GM21786 (cell line): Measurements from ENCODE around the gene NDUFS1.
A peak's percentile ranks its signal among the peaks of the same experiment; 100 is the strongest.
"Not testable (repeated sequence)": the region's sequence is repeated elsewhere in the genome, so short reads cannot be mapped to it uniquely, and the experiment has no call there.

Experiments
- ATAC-seq: cut with Tn5 transposase; IDR thresholded peaks from one replicate; pipeline ENCODE4 v1.9.1; 2021; ENCODE audit not compliant: unreplicated experiment

The NDUFS1 gene

GRCh38 chr2:206159346-206160124 lies at the start of gene NDUFS1, which contains the start of gene EEF1B2:
NDUFS1 (minus strand) TSS chr2:206159444; CDS start chr2:206153678, 5,766 bp downstream.
EEF1B2 (plus strand) TSS chr2:206159895; CDS start chr2:206159980, 85 bp downstream.
- peak; percentile 87 for ATAC-seq

- no peak for ATAC-seq
Measured at GRCh38 chr2:206208900-206209299, 49.7 kb upstream of the NDUFS1 start.

- not testable (repeated sequence) for ATAC-seq
Measured at GRCh38 chr2:206207316-206207715, 48.1 kb upstream of the NDUFS1 start.

GRCh38 chr2:206204710-206205109 lies 45.5 kb upstream of the NDUFS1 start:
- ATAC-seq: no peak

- ATAC-seq: no peak
Measured at GRCh38 chr2:206203331-206203730, 44.1 kb upstream of the NDUFS1 start.

- no peak for ATAC-seq
Measured at GRCh38 chr2:206202446-206202845, 43.2 kb upstream of the NDUFS1 start.

GRCh38 chr2:206201075-206201848 lies 42.0 kb upstream of the NDUFS1 start:
- no peak for ATAC-seq

- no peak for ATAC-seq
Measured at GRCh38 chr2:206198677-206199076, 39.4 kb upstream of the NDUFS1 start.

GRCh38 chr2:206193671-206194357 lies 34.6 kb upstream of the NDUFS1 start:
- no peak for ATAC-seq

GRCh38 chr2:206192157-206192556 lies 32.9 kb upstream of the NDUFS1 start:
- ATAC-seq: no peak

- no peak for ATAC-seq
Measured at GRCh38 chr2:206190689-206191088, 31.4 kb upstream of the NDUFS1 start.

- no peak for ATAC-seq
Measured at GRCh38 chr2:206190111-206190510, 30.9 kb upstream of the NDUFS1 start.

GRCh38 chr2:206189691-206190090 lies 30.4 kb upstream of the NDUFS1 start:
- no peak for ATAC-seq

- ATAC-seq: not testable (repeated sequence)
Measured at GRCh38 chr2:206181526-206181925, 22.3 kb upstream of the NDUFS1 start.

GRCh38 chr2:206176901-206177300 lies 17.7 kb upstream of the NDUFS1 start:
- ATAC-seq: no peak

GRCh38 chr2:206176121-206176520 lies 16.9 kb upstream of the NDUFS1 start:
- no peak for ATAC-seq

- ATAC-seq: no peak
Measured at GRCh38 chr2:206173147-206173546, 13.9 kb upstream of the NDUFS1 start.

- not testable (repeated sequence) for ATAC-seq
Measured at GRCh38 chr2:206171624-206172397, 12.6 kb upstream of the NDUFS1 start.

- ATAC-seq: not testable (repeated sequence)
Measured at GRCh38 chr2:206168230-206168629, 9.0 kb upstream of the NDUFS1 start.

GRCh38 chr2:206164261-206164862 lies 5.1 kb upstream of the NDUFS1 start:
- ATAC-seq: no peak
